ENCODE data around the gene TGM5. TPM values are rescaled to one million over a fixed set of nuclear protein-coding genes. Genes with fewer than 3 reads are reported as not detected.
A peak's percentile ranks its signal among the peaks of the same experiment; 100 is the strongest.
"Not testable (repeated sequence)": the region's sequence is repeated elsewhere in the genome, so short reads cannot be mapped to it uniquely, and the experiment has no call there.

TGM5 gene
- total and polyA plus RNA-seq, 7 experiments from 2014 or later: 0.27 TPM; not detected in 6

GRCh38 chr15:43294091-43294706, 27.5 kb upstream of the TGM5 start:
- Mint-ChIP-seq H3K36me3 (peaks cover 0 to 3% (median 0%) of the 10 kb centered on the region in 5 donors), H3K27me3 (peaks cover 42 to 67% (median 49%) of the 10 kb centered on the region in 5 donors), H3K4me3 (no peak overlapping the region), H3K9me3 (no peaks in the 10 kb centered on the region), H3K27ac (no peak overlapping the region), H3K4me1 (peaks cover 0 to 7% (median 2%) of the 10 kb centered on the region in 7 donors)
- intact Hi-C loops (cut with micrococcal nuclease): no loop called here
- no peaks in the 10 kb centered on the region for H3K4me1 ChIP-seq (ENCODE audit: control insufficient read depth in 2 of 2, insufficient read depth in 2 of 2, low read length in 2 of 2)
- CTCF ChIA-PET: interaction anchor here (0.9 kb wide), 1 partner anchor 9 kb away, joined by 3 read pairs; no protein-coding TSS in a partner anchor
- H3K27me3 ChIP-seq (ENCODE audit: control insufficient read depth in 2 of 2, insufficient read depth in 2 of 2, low read length in 2 of 2): peaks cover 0 to 4% of the 10 kb centered on the region in 2 donors
- ATAC-seq (no peak), DNase-seq (no peak)
- H3K4me3 ChIP-seq (ENCODE audit: low read length): no peak overlapping the region
- H3K27ac ChIP-seq (ENCODE audit: low read depth, low read length): no peak overlapping the region
- no peaks in the 10 kb centered on the region for H3K36me3 ChIP-seq (ENCODE audit: control insufficient read depth in 2 of 3, insufficient read depth in 3 of 3, low read length in 3 of 3)
- POLR2A ChIA-PET: interaction anchor here (0.7 kb wide), 1 partner anchor 1002 kb away, joined by 3 read pairs; no protein-coding TSS in a partner anchor
- H3K9me3 ChIP-seq (ENCODE audit: control insufficient read depth in 2 of 3, low read length in 3 of 3): no peaks in the 10 kb centered on the region

- peak; percentile 31 for ATAC-seq
- Histone ChIP-seq H3K27ac (ENCODE audit: low read depth, low read length) (no peak overlapping the region), H3K36me3 (ENCODE audit: control insufficient read depth in 2 of 3, insufficient read depth in 3 of 3, low read length in 3 of 3) (no peaks in the 10 kb centered on the region), H3K27me3 (ENCODE audit: control insufficient read depth in 2 of 2, insufficient read depth in 2 of 2, low read length in 2 of 2) (peaks cover 0 to 4% of the 10 kb centered on the region in 2 donors), H3K4me1 (ENCODE audit: control insufficient read depth in 2 of 2, insufficient read depth in 2 of 2, low read length in 2 of 2) (no peaks in the 10 kb centered on the region), H3K9me3 (ENCODE audit: control insufficient read depth in 2 of 3, low read length in 3 of 3) (no peaks in the 10 kb centered on the region), H3K4me3 (ENCODE audit: low read length) (no peak overlapping the region)
- intact Hi-C loops (cut with micrococcal nuclease): no loop called here
- Mint-ChIP-seq H3K4me3 (peak overlapping the region in 1 of 10 donors; percentile 6), H3K27me3 (peaks cover 42 to 64% (median 49%) of the 10 kb centered on the region in 5 donors), H3K9me3 (no peaks in the 10 kb centered on the region), H3K4me1 (peaks cover 0 to 7% (median 2%) of the 10 kb centered on the region in 7 donors), H3K36me3 (peaks cover 0 to 3% (median 0%) of the 10 kb centered on the region in 5 donors), H3K27ac (peak overlapping the region in 1 of 9 donors; percentile 30)
- ChIA-PET POLR2A (no interaction called here), CTCF (no interaction called here)
- no peak for DNase-seq
Measured at GRCh38 chr15:43293432-43293831, 26.7 kb upstream of the TGM5 start.

DNA sequence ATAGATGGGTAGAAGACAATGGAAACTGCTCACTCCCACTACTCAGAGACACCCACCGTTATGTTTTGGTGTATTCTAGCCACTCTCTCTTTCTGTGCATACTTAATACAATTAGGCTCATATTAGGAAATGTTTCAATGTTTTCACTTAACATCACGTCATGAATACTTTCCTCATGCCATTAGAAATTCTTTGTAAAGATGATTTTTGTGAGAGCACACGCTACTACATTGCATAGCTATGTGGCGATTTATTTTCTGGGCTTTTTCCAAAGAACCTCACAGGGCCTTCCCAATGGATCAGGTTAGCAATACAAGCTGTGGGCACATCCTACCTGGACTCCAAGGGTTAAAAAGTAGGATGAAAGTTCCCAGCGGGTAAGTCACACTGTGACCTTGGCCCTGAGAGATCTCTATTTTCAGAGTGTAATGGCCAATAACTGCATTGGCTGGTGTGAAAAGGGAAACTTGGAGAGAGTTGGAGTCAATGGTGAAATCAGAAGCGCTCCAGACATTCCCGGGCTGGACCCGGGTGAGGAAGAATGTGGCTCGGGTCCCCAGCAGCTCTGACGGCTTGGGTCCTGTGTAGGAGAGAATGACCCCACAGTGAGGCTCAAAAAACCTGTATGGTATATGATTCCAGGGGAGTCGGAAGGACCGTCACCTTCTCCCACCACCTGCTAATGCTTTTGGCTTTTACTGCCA, 25.8 kb upstream of the TGM5 start:
- DNase-seq: no peak
- Mint-ChIP-seq H3K27ac (no peak overlapping the region), H3K9me3 (no peaks in the 10 kb centered on the region), H3K36me3 (peaks cover 0 to 3% (median 0%) of the 10 kb centered on the region in 5 donors), H3K27me3 (peaks cover 36 to 64% (median 50%) of the 10 kb centered on the region in 5 donors), H3K4me3 (peak overlapping the region in 1 of 10 donors; percentile 7), H3K4me1 (peaks cover 0 to 7% (median 2%) of the 10 kb centered on the region in 7 donors)
- CTCF ChIA-PET: no interaction called here
- H3K4me3 ChIP-seq (ENCODE audit: low read length): no peak overlapping the region
- no peaks in the 10 kb centered on the region for H3K9me3 ChIP-seq (ENCODE audit: control insufficient read depth in 2 of 3, low read length in 3 of 3)
- no peaks in the 10 kb centered on the region for H3K4me1 ChIP-seq (ENCODE audit: control insufficient read depth in 2 of 2, insufficient read depth in 2 of 2, low read length in 2 of 2)
- POLR2A ChIA-PET: interaction anchor here (0.6 kb wide), 1 partner anchor 15 kb away, joined by 4 read pairs; no protein-coding TSS in a partner anchor
- H3K27me3 ChIP-seq (ENCODE audit: control insufficient read depth in 2 of 2, insufficient read depth in 2 of 2, low read length in 2 of 2): peaks cover 0 to 4% of the 10 kb centered on the region in 2 donors
- ATAC-seq: no peak
- intact Hi-C loops (cut with micrococcal nuclease): no loop called here
- no peak overlapping the region for H3K27ac ChIP-seq (ENCODE audit: low read depth, low read length)
- H3K36me3 ChIP-seq (ENCODE audit: control insufficient read depth in 2 of 3, insufficient read depth in 3 of 3, low read length in 3 of 3): no peaks in the 10 kb centered on the region

DNA sequence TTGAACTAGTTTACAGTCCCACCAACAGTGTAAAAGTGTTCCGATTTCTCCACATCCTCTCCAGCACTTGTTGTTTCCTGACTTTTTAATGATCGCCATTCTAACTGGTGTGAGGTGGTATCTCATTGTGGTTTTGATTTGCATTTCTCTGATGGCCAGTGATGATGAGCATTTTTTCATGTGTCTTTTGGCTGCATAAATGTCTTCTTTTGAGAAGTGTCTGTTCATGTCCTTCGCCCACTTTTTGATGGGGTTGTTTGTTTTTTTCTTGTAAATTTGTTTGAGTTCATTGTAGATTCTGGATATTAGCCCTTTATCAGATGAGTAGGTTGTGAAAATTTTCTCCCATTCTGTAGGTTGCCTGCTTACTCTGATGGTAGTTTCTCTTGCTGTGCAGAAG, 22.9 kb upstream of the TGM5 start:
- H3K9me3 Mint-ChIP-seq; DNase-seq; H3K4me1 ChIP-seq (ENCODE audit: control insufficient read depth in 2 of 2, insufficient read depth in 2 of 2, low read length in 2 of 2); CTCF ChIA-PET; intact Hi-C loops (cut with micrococcal nuclease); H3K36me3 Mint-ChIP-seq; ATAC-seq; H3K9me3 ChIP-seq (ENCODE audit: control insufficient read depth in 2 of 3, low read length in 3 of 3); H3K27ac Mint-ChIP-seq; H3K36me3 ChIP-seq (ENCODE audit: control insufficient read depth in 2 of 3, insufficient read depth in 3 of 3, low read length in 3 of 3); H3K4me3 Mint-ChIP-seq; H3K4me3 ChIP-seq (ENCODE audit: low read length); H3K27ac ChIP-seq (ENCODE audit: low read depth, low read length); POLR2A ChIA-PET; H3K27me3 ChIP-seq (ENCODE audit: control insufficient read depth in 2 of 2, insufficient read depth in 2 of 2, low read length in 2 of 2): not testable (repeated sequence)
- peaks cover 19 to 46% (median 27%) of the 10 kb centered on the region in 5 donors for H3K27me3 Mint-ChIP-seq
- peaks cover 0 to 12% (median 4%) of the 10 kb centered on the region in 7 donors for H3K4me1 Mint-ChIP-seq

DNA sequence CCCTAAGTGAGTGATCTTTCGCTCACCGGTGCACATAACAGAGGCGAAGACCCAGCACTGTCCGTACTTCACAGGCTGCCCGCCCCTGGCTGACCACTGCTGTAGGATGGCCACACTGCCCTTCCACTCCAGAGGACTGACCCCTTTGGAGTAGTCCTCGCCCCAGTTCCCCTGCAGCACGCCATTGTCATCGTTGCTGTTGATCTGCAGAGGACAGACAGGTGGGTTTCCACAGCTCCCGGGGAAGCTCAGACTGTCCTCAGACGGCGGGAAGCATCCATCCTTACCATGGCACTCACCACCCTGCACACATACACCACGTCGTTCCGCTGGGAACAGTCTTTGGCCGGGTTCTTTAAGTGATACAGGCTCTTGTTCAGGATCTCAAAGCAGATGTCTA, 20.5 kb upstream of the TGM5 start:
- H3K9me3 Mint-ChIP-seq: no peaks in the 10 kb centered on the region

GRCh38 chr15:43286074-43286473, 19.3 kb upstream of the TGM5 start:
- no peak overlapping the region for H3K27ac ChIP-seq (ENCODE audit: low read depth, low read length)
- no peaks in the 10 kb centered on the region for H3K9me3 ChIP-seq (ENCODE audit: control insufficient read depth in 2 of 3, low read length in 3 of 3)
- Mint-ChIP-seq H3K9me3 (no peaks in the 10 kb centered on the region), H3K4me3 (no peak overlapping the region), H3K27ac (no peak overlapping the region), H3K36me3 (no peaks in the 10 kb centered on the region), H3K4me1 (peaks cover 0 to 9% (median 4%) of the 10 kb centered on the region in 7 donors), H3K27me3 (peaks cover 0 to 16% (median 5%) of the 10 kb centered on the region in 5 donors)
- no peak overlapping the region for H3K4me3 ChIP-seq (ENCODE audit: low read length)
- intact Hi-C loops (cut with micrococcal nuclease): no loop called here
- no peaks in the 10 kb centered on the region for H3K27me3 ChIP-seq (ENCODE audit: control insufficient read depth in 2 of 2, insufficient read depth in 2 of 2, low read length in 2 of 2)
- DNase-seq: no peak
- no peaks in the 10 kb centered on the region for H3K4me1 ChIP-seq (ENCODE audit: control insufficient read depth in 2 of 2, insufficient read depth in 2 of 2, low read length in 2 of 2)
- no peak for ATAC-seq
- H3K36me3 ChIP-seq (ENCODE audit: control insufficient read depth in 2 of 3, insufficient read depth in 3 of 3, low read length in 3 of 3): no peaks in the 10 kb centered on the region
- CTCF ChIA-PET: interaction anchor here (0.5 to 5.0 kb wide), 10 partner anchors 9 to 644 kb away, joined by 3 to 49 read pairs (median 4); no protein-coding TSS in a partner anchor
- POLR2A ChIA-PET: no interaction called here

More for the DNA sequence above, 20.5 kb upstream of the TGM5 start:
- Histone ChIP-seq H3K9me3 (ENCODE audit: control insufficient read depth in 2 of 3, low read length in 3 of 3) (no peaks in the 10 kb centered on the region), H3K36me3 (ENCODE audit: control insufficient read depth in 2 of 3, insufficient read depth in 3 of 3, low read length in 3 of 3) (no peaks in the 10 kb centered on the region), H3K27me3 (ENCODE audit: control insufficient read depth in 2 of 2, insufficient read depth in 2 of 2, low read length in 2 of 2) (no peaks in the 10 kb centered on the region), H3K27ac (ENCODE audit: low read depth, low read length) (no peak overlapping the region), H3K4me1 (ENCODE audit: control insufficient read depth in 2 of 2, insufficient read depth in 2 of 2, low read length in 2 of 2) (no peaks in the 10 kb centered on the region), H3K4me3 (ENCODE audit: low read length) (no peak overlapping the region)
- DNase-seq: no peak
- Mint-ChIP-seq H3K27me3 (peaks cover 6 to 24% (median 11%) of the 10 kb centered on the region in 5 donors), H3K4me3 (no peak overlapping the region), H3K36me3 (no peaks in the 10 kb centered on the region), H3K4me1 (peaks cover 0 to 9% (median 4%) of the 10 kb centered on the region in 7 donors), H3K27ac (no peak overlapping the region)
- ChIA-PET CTCF (interaction anchor here (5.0 kb wide), 1 partner anchor 61 kb away, joined by 49 read pairs; no protein-coding TSS in a partner anchor), POLR2A (interaction anchor here (1.0 kb wide), 1 partner anchor 101 kb away, joined by 3 read pairs; no protein-coding TSS in a partner anchor)
- no peak for ATAC-seq
- intact Hi-C loops (cut with micrococcal nuclease): no loop called here

Measured in naive thymus-derived CD4-positive, alpha-beta T cell (primary cell).